Measurements from ENCODE around the gene PACRG.

PACRG gene

DNA sequence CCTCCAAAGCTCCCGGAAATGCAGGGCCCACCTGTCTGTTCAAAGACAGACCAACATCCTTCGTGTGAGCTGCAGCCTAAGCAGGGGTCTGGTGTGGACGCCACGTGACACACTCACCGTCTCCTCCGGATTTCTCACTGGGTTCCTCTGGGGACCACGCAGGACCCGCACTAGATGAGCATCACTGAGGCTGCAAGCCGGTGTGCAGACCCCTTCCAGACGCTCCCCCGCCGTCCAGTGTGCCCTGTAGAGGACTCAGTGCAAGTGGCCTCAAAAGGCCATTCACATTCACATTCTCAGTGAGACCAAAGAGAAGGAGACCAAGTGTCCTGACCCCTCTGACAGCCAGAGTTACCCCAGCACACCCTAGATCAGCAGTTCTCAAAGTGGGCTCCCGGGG, 595.5 kb downstream of the PACRG start:
- DNase-seq: no peak

DNA sequence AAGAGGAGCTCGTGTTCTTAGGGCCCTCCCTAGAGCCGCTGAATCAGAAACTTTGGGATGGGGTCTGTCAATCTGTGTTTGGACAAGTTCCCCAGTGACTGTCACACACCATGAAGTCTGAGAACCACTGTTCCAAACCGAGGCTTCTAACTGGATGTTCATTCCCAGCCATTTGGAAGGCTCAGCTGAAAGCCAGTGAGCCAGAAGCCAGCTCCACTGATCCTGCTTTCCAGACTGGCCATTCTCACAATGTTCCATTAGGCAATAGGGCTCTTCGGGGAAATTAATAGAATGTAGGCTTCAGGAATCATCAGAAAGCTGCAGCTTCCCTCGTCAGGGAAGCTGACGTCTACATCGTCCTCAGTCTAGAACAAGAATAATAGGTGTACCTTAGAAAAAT, 595.9 kb downstream of the PACRG start:
- no peak for DNase-seq

GRCh38 chr6:163324326-163324687, 596.5 kb downstream of the PACRG start:
- DNase-seq: no peak

DNA sequence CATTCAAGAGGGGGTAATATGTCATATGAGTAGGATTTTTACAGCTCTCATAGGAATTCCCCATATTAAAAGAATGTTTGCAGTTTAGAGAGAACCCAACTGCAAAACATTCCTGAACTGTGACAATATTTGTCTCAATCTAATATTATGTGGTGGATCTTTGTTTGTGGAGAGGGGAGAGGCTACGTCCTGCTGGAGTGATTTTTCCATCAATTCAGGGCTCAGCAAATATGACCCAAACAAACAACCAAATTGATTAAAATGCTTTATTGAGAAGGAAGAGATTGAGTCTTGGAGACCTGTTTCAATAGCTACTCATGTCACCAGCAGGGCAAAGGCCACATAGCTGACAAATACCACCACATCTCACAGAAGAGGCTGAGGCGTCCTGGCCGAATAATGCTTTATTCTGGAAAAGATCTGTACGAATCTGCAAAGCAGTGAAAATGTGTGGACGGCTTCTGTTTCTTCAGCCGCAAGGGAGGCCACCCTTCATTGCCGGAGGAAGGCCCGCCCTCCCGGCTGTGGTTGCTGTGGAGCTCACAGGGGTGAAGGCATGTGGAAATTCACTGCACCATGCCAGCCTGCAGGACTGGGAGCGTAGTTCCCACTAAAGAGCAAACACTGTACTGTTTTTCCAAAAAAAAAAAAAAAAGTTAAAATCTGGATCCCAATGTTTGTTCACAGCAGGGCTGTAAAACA, 597.1 kb downstream of the PACRG start:
- no peak for DNase-seq

DNA sequence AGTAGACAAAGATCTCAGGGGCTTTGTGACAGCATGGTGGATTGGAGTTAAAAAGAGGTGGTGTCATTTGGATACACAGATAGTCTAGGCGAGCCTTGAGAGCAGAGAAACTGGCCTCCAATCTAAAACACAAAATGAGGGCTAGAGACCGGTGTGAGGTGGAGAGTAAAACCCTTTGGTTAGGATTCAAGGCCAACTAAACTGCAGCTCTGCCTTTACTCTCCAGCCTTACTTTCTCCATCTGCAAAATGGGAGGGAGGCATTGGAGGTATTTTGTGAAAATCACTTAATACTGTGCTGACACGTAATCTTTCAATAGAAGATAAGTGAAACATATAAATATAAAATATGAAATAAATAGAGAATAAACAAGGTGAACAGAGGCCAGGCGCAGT, 597.6 kb downstream of the PACRG start:
- DNase-seq: no peak

- DNase-seq: no peak
These were observed 599.5 kb downstream of the PACRG start for GRCh38 chr6:163327165-163327880.

GRCh38 chr6:163327921-163328320, 600.1 kb downstream of the PACRG start:
- no peak for DNase-seq

DNA sequence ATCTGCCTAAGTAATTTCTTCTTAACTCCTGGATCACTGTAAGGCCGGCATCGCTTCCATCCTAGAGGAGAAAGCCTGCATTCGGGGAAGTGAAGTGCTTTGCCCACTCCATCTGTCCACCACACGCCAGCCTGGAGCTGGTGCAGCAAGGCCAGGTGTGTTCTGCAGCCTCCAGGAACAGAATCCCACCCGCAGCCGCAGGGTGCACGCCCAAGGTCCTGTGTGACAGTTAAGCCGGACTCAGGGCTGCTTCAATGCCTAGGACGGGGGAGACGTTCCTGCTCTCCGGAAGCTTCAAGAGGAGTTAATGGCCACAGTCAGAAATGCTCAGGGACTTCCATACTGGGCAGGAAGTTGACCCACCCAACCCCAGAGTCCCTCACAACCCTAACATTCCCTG, 600.6 kb downstream of the PACRG start:
- no peak for DNase-seq

DNA sequence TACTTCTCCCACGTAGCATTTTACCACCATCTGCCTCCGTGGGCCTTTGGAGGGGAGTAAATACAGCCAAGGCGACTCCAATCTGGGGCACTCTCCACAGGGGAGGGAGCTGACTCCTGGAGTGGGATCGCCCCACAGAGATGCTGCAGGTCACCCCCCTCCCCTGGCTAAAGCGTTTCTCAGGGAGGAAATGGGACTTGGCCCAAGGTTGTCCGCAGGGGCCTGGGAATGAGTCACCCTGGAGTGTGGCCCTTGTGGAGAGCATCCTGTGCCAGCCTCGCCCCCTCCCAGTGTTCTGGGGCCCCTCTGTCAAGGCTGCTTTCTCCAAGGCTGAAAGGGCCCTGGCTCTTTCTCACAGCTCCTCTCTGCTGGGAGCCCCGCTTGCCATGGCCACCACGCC, 602.2 kb downstream of the PACRG start:
- DNase-seq: no peak

- no peak for DNase-seq
These were observed 603.5 kb downstream of the PACRG start for GRCh38 chr6:163331245-163331644.

DNA sequence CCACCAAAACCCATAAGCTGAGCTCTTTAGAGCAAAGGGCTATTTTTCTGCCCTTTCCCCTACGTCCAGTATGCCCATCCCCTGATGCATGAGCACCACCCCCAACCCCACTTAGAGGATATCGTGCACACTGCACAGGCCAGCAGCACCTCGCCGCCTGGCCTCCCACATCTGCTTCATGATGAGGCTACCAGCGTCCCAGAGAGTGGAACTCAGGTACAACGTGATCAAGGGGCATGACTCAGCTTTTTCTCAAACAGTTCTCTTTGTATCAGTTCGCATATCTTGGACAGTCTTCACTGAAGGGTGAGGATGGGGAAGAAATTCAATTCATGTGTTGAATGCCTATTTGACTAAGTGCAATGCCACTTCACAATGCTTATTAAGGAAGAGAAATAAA, 604.8 kb downstream of the PACRG start:
- no peak for DNase-seq

DNA sequence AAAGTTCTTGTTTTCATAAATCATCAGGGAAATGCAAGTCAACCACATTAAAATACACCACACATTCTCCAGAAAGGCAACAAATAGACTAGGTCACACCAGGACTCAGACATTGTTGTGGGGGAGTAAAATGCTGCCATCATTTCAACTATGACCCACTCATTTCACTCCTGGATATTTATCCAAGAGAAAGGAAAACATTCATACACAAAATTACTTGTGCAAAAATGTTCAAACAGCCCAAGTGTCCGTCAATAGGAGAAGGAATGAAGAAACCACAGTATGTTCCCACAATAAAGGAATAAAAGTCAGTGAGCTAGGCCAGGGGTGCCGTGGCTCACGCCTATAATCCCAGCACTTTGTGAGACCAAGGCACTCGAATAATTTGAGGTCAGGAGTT, 605.3 kb downstream of the PACRG start:
- no peak for DNase-seq

- DNase-seq: no peak
These were observed 606.2 kb downstream of the PACRG start for GRCh38 chr6:163333701-163334663.

DNA sequence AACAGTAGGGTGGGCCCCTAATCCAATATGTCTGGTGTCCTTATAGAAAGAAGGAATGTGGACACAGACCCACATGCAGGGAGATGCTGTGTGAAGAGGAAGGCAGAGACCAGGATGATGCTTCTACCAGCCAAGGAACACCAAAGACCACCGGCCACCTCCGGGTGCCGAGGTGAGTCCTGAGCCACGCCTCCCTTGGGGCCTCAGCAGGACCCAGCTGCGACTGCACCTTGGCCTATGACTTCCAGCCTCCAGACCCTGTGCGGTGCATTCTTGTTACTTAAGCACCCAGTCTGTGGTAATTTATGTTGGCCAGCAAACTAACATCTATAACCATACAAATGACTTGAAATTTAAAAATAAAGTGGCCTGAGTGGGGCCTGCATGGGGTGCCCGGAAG, 607.3 kb downstream of the PACRG start:
- no peak for DNase-seq

- no peak for DNase-seq
These were observed 608.1 kb downstream of the PACRG start for GRCh38 chr6:163335671-163336545.

DNA sequence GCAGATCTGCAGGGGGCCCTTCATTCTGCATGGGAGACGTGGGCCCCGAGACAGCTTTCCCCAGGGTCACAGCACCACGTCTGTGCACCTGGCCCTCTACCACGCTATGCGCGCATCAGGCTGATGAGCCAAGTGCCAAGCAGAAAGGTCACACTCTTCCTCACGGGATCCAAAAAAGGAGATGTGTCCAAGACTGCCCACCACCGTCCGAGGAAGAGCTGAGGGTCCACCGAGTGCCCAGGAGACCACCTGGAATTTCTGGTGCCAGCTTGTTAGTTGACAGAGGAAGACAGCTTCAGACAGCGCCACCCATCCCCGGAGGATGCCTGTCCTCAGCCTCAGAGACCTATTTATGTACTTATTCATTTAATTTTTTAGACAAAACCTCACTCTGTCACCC, 609.2 kb downstream of the PACRG start:
- DNase-seq: no peak

GRCh38 chr6:163337958-163338357, 610.2 kb downstream of the PACRG start:
- DNase-seq: no peak

DNA sequence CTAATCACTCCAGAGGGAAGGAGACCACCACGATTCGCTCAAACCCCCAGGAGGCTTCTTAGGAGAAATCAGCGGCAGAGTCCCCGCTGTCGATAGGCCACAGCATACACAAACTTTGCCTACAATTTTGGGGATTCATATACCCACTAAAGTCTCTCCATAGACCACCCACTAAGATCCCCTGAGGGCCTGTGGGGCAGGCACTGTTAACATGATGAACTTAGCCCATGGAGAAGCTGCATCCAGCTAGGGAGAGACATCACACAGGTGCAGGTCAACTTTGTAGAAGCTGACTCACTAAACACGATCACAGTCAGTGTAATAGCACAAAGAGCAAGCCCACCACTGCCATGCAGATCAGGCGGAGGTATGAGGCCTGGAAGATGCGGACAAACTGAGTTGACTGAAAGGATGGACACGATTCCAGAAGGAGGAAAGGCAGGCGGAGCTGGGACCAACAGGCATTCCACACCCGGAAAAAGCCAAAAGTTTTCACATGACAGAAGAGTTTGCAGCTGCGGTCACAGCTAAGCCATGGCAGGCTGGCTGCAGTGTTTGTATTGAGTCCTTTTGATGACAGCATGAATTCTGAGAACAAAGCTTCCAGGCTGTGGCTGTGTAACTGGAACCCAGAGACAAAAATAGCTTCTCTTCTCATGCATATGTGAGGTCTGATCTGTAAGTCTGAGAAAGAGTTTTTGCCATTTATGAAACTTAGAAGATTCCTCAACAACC, 611.1 kb downstream of the PACRG start:
- no peak for DNase-seq

DNA sequence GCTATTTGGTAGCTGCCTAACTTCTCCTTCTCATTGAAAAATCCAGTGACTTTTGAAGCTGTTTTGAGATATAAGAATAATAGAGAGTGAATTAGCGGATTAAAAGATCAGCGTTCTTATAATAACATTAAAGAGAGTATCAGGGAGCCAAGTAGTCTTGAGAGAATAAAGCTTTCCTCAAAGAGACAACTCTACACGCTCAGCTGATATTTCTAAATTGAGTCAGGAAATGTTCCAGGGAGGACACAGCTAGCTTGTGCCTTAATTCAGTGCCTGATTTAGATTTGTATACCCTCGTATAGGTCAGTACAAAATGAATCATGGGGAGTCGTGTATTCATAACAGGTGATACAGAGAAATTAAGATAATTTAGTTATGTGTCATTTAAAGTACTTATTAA, 611.7 kb downstream of the PACRG start:
- no peak for DNase-seq

DNA sequence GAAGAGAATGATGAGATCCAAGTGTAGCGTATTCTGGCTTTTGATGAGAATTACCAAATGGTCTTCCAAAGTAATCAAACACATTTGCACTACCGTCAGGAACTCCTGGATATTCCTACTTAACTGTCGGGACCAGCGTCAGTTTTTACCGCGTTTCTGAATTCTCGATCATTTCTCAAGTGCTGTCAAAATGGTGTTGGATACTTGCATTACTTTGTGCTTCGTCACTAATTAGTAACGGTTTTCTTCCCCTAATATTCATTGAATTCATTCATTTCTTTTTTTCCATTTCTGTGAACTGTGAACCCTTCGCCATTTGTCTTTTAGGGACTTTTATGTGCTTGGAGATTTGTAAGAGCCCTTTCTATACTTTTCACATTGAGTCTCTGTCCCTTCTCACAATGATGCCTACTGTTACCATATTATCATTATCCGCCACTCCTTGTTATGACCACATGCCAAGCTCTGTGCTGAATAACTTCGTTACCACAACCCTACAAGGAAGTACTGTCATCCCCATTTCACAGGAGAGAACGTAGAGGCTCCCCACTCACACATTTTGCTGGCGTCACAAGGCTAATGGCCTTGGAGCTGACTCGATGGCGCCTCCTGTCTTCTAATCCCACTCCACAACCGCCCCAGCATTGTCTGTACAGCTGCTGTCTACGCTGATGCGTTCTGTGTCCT, 612.6 kb downstream of the PACRG start:
- no peak for DNase-seq

Measured in inflammatory macrophage treated with lipopolysaccharide for 4 hours (primary cell).